ENCODE measurements around the gene PCBP3.

GRCh38 chr21:45809421-45809820 is 165.9 kb downstream of the PCBP3 start:
- TF ChIP-seq SMC3 (conservative IDR thresholded peaks at IDR 0.05; ENCODE audit: poor library complexity) (no peak), POLR2AphosphoS5 (IDR thresholded peaks at IDR 0.05) (no peak), EZH2 (IDR thresholded peaks at IDR 0.05; ENCODE audit: borderline replicate concordance, insufficient read depth, low read length, poor library complexity, severe bottlenecking) (no peak), CTCF (IDR thresholded peaks at IDR 0.05; ENCODE audit: poor library complexity, severe bottlenecking) (no peak), REST (IDR thresholded peaks at IDR 0.05; ENCODE audit: borderline replicate concordance) (no peak)

Measured in neural cell (in vitro differentiated cells).